OCI-LY1 (cell line): ENCODE results near the gene RCOR3.

ENCODE experiments used
- EZH2 ChIP-seq: fragments of 200-600 bp; sonication (generic), shearing (Covaris generic); IDR thresholded peaks from 2 replicates; pipeline ENCODE4 v1.8.0; 2017; ENCODE audit warnings: borderline replicate concordance, mixed run types, mild to moderate bottlenecking, antibody characterized with exemption, low read length, moderate library complexity, mixed read lengths
- TF ChIP-seq, protein P1 (sequence below): fragments of 200-600 bp; sonication (generic), shearing (Covaris generic); IDR thresholded peaks from 2 replicates; pipeline ENCODE4 v1.5.1; 2017; ENCODE audit warnings: mild to moderate bottlenecking, antibody characterized with exemption, low read length, moderate library complexity, mixed read lengths

DNA sequence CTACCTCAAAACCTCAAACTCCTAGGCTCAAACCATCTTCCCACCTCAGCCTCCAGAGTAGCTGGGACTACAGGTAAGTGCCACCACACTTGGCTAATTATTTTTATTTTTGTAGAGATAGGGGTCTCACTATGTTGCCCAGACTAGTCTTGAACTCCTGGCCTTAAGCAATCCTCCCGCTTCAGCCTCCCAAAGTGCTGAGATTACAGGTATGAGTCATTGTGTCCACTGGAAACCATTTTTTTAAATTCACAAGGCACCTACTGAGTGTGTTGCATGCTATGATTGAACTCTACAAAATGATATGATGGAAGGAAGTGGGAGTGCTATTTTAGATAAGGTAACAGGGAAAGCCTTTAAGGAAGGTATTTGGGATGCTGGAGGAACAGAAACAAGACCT is 41.8 kb upstream of the RCOR3 start:
- TF ChIP-seq, protein P1, sequence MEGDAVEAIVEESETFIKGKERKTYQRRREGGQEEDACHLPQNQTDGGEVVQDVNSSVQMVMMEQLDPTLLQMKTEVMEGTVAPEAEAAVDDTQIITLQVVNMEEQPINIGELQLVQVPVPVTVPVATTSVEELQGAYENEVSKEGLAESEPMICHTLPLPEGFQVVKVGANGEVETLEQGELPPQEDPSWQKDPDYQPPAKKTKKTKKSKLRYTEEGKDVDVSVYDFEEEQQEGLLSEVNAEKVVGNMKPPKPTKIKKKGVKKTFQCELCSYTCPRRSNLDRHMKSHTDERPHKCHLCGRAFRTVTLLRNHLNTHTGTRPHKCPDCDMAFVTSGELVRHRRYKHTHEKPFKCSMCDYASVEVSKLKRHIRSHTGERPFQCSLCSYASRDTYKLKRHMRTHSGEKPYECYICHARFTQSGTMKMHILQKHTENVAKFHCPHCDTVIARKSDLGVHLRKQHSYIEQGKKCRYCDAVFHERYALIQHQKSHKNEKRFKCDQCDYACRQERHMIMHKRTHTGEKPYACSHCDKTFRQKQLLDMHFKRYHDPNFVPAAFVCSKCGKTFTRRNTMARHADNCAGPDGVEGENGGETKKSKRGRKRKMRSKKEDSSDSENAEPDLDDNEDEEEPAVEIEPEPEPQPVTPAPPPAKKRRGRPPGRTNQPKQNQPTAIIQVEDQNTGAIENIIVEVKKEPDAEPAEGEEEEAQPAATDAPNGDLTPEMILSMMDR = no peak
- TF ChIP-seq EZH2 = no peak
